BJ (cell line): ENCODE data around the gene TTC13. TPM values are rescaled to one million over a fixed set of nuclear protein-coding genes. Genes with fewer than 3 reads are reported as not detected.

ENCODE experiments used
- CTCF ChIA-PET: fragments of 350-600 bp; formaldehyde crosslinking; extraction: SDS; loops from one replicate; lab custom pipeline; 2021; ENCODE audit warnings: antibody characterized with exemption, inconsistent platforms; lab: Yijun Ruan, JAX
- POLR2A ChIA-PET: fragments of 300-600 bp; sonication (Branson Sonifier 250); formaldehyde crosslinking; extraction: SDS; loops from one replicate; lab custom pipeline; 2021; ENCODE audit warnings: antibody characterized with exemption; lab: Charles Lee
- DNase-seq: peaks from one replicate; pipeline ENCODE4 v3.0.0-alpha.2; 2011; ENCODE audit warnings: low read depth
- H3K27me3 ChIP-seq: 2 replicates; pipeline ENCODE4 v1.6.0; 2011; ENCODE audit warnings: low read length; ENCODE audit not compliant: control insufficient read depth, insufficient read depth
- H3K36me3 ChIP-seq: 2 replicates; pipeline ENCODE4 v1.5.1; 2011; ENCODE audit warnings: low read length; ENCODE audit not compliant: control insufficient read depth, insufficient read depth
- H3K4me3 ChIP-seq: 2 replicates; pipeline ENCODE4 v1.5.1; 2011; ENCODE audit warnings: low read depth, mild to moderate bottlenecking, control low read depth, low read length
- CTCF ChIP-seq: IDR thresholded peaks from 2 replicates; pipeline ENCODE4 v1.5.1; 2011; ENCODE audit warnings: low read depth, mild to moderate bottlenecking, control low read depth, inconsistent platforms, low read length, moderate library complexity; ENCODE audit not compliant: insufficient read depth
- polyA plus RNA-seq: library from polyadenylated mRNA; depleted of rRNA; stranded (reverse); fragments of >200 nt; gene quantifications from 2 replicates; pipeline ENCODE4 v1.2.3, GENCODE V29; 2011

TTC13 gene
- polyA plus RNA-seq, 1 experiment: 7.4 TPM

- ChIA-PET CTCF (interaction anchor here (1.3 to 1.6 kb wide), 3 partner anchors 14 to 270 kb away, joined by 3 to 5 read pairs (median 3); no protein-coding TSS in a partner anchor), POLR2A (no interaction called here)
- Histone ChIP-seq H3K36me3 (no peaks in the 10 kb centered on the region), H3K27me3 (no peaks in the 10 kb centered on the region), H3K4me3 (no peak overlapping the region)
- DNase-seq: no peak
- TF ChIP-seq CTCF: no peak
Measured at GRCh38 chr1:230939806-230940489, 38.7 kb downstream of the TTC13 start.

- DNase-seq: no peak
- no peak for TF ChIP-seq CTCF
- POLR2A ChIA-PET: no interaction called here
- H3K27me3 ChIP-seq: no peaks in the 10 kb centered on the region
- CTCF ChIA-PET: interaction anchor here (1.3 to 1.6 kb wide), 2 partner anchors 34 to 271 kb away, joined by 3 to 5 read pairs; no protein-coding TSS in a partner anchor
- no peaks in the 10 kb centered on the region for H3K36me3 ChIP-seq
- no peak overlapping the region for H3K4me3 ChIP-seq
Measured at GRCh38 chr1:230938924-230939368, 39.7 kb downstream of the TTC13 start.

GRCh38 chr1:230937371-230937770 is 41.3 kb downstream of the TTC13 start:
- Histone ChIP-seq H3K4me3 (no peak overlapping the region), H3K36me3 (no peaks in the 10 kb centered on the region), H3K27me3 (no peaks in the 10 kb centered on the region)
- TF ChIP-seq CTCF: no peak
- no peak for DNase-seq
- ChIA-PET CTCF (interaction anchor here (1.4 kb wide), 1 partner anchor 273 kb away, joined by 5 read pairs; no protein-coding TSS in a partner anchor), POLR2A (no interaction called here)

- POLR2A ChIA-PET: no interaction called here
- Histone ChIP-seq H3K4me3 (no peak overlapping the region), H3K27me3 (no peaks in the 10 kb centered on the region), H3K36me3 (no peaks in the 10 kb centered on the region)
- CTCF ChIA-PET: no interaction called here
- TF ChIP-seq CTCF: no peak
- DNase-seq: no peak
Measured at GRCh38 chr1:230936475-230936874, 42.2 kb downstream of the TTC13 start.

- Histone ChIP-seq H3K27me3 (no peaks in the 10 kb centered on the region), H3K4me3 (no peak overlapping the region), H3K36me3 (no peaks in the 10 kb centered on the region)
- ChIA-PET POLR2A (no interaction called here), CTCF (interaction anchor here (0.9 to 1.3 kb wide), 2 partner anchors 24 to 43 kb away, joined by 3 read pairs; partner anchors contain the start of genes ARV1 and TTC13)
- no peak for TF ChIP-seq CTCF
- DNase-seq: no peak
Measured at GRCh38 chr1:230935852-230936251, 42.8 kb downstream of the TTC13 start.
